NCI-H2171 treated with DMSO at 0.1 percent for 48 hours (cell line): ENCODE measurements around the gene WDR41.
"Not testable (repeated sequence)": the region's sequence is repeated elsewhere in the genome, so short reads cannot be mapped to it uniquely, and the experiment has no call there.

ENCODE experiments used
- DNase-seq: peaks from one replicate; lab custom pipeline; 2025; lab: John Stamatoyannopoulos, UW

The WDR41 gene, protein sequence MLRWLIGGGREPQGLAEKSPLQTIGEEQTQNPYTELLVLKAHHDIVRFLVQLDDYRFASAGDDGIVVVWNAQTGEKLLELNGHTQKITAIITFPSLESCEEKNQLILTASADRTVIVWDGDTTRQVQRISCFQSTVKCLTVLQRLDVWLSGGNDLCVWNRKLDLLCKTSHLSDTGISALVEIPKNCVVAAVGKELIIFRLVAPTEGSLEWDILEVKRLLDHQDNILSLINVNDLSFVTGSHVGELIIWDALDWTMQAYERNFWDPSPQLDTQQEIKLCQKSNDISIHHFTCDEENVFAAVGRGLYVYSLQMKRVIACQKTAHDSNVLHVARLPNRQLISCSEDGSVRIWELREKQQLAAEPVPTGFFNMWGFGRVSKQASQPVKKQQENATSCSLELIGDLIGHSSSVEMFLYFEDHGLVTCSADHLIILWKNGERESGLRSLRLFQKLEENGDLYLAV

DNA sequence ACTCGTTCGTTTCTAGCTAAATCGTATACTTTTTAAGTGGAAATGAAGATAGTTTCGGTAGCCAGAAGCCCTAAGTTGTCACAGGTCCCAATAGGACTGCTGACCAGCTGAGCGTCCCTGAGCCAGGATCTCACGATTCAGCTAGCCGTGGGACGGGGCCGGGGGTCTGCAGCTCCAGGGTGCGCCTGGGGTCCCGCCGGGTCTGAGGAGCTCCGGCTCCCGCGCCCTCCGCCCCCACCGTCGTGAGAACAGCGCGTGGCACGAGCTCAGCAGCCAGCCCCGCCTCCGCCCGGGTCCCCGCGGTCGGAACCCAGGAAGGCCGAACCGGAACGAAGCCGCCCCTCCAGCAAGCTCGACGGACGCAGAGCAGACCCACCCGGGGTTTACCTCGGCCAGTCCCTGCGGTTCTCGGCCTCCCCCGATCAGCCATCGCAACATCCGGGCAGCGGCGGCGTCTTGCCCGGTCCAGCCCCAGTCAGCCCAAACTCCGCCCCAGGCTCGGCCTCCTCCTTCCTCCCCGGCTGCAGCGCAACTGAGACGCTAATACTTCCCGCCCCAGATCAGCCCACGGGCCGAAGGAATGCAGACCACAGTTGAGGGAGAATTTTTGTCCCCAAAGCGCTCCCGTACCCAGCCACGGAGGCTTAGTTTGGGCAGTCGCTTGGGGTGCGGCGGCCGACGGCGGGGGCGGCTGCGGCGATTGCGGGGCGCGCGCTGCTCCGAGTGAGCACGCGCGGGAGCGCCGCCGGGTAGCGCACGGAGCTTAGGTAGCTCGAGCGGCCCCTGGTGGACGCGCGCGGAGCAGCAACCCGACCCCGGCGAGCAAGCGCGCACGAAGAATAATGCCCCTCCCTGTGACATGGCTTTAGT, at the start of gene WDR41:
Gene WDR41, minus strand, starts transcription at position 534 of the 870 bp plus-strand sequence. Its CDS starts 96 bp downstream, at position 438.
- DNase-seq: peak; percentile 67

DNA sequence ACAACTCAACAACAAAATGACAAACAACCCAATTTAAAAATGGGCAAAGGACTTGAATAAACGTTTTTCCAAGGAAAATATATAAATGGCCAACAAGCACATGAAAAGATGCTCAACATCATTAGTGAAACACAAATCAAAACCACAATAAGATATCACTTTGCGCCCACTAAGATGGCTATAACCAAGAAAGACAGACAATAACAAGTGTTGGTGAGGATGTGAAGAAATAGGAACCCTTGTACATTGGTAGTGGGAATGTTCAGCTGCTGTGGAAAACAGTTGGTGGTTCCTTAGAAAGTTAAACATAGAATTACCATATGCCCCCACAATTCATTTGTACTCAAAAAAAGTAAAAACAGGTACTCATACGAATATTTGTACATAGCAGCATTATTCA, 39.2 kb upstream of the WDR41 start:
- no peak for DNase-seq

GRCh38 chr5:77518304-77518703, 26.2 kb upstream of the WDR41 start:
- peak; percentile 17 for DNase-seq

DNA sequence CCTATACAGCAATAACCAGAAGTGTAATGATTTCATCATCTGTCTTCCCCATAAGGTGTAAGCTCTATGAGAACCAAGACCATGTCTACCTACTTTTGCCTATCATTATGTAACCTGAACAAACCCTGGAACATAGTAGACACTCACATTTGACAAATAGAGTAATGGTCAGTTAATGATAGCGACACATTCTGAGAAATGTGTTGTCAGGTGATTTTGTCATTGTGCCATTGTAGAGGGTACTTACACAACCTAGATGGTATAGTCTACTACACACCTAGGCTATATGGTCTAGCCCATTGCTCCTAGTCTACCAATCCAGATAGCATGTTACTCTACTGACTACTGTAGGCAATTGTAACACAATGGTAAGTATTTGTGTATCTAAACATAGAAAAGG, 22.3 kb upstream of the WDR41 start:
- DNase-seq: no peak

DNA sequence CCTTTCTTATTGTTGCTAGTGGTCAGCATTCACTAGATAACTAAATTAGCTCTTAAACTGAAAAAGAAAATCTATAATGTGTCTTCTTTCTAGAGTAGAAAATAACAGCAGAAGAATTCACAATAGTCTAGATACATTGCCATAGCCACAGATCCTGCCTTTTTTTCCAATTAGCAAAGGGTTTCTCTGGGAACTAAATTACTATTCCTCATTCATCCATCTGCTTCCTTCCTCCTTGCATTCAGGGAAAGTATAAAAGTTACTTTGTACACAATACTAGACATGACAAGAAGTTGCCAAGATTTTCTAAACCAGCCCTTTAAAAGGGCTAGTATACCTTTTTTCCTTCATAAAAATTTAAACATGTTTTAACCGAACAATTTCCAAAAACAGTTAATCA, 21.2 kb upstream of the WDR41 start:
- DNase-seq: no peak

DNA sequence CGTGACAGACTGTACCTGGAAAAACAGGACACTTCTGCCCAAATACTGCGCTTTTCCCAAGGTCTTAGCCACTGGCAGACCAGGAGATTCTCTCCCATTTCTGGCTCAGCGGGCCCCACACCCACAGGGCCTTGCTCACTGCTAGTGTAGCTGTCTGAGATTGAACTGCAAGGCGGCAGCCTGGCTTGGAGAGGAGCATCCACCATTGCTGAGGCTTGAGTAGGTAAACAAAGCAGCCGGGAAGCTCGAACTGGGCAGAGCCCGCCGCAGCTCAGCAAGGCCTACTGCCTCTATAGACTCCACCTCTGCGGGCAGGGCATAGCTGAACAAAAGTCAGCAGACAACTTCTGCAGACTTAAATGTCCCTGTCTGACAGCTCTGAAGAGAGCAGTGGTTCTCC, 9.0 kb upstream of the WDR41 start:
- DNase-seq: not testable (repeated sequence)

- DNase-seq: no peak
These were observed 7.9 kb upstream of the WDR41 start for GRCh38 chr5:77499973-77500372.

DNA sequence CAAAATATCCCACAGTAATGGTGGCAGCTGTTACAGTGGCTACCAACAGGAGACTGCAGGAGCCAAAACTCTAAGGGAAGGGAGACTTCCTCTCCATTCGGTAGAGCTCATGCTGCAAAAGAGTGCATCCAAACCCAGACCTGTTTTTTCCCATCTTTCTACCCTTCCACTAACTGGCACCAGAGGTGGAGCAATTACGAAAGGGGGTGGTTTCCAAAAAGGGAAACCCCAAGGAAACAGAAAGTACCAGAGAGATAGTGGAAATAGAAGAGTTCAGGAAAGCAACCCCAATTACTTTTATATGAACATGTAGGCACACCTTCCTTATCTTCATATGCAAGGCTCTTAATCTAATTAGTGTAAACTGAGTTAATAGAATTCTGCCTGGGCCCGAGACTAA, 7.3 kb upstream of the WDR41 start:
- DNase-seq: no peak

- no peak for DNase-seq
These were observed 6.8 kb upstream of the WDR41 start for GRCh38 chr5:77498952-77499351.

DNA sequence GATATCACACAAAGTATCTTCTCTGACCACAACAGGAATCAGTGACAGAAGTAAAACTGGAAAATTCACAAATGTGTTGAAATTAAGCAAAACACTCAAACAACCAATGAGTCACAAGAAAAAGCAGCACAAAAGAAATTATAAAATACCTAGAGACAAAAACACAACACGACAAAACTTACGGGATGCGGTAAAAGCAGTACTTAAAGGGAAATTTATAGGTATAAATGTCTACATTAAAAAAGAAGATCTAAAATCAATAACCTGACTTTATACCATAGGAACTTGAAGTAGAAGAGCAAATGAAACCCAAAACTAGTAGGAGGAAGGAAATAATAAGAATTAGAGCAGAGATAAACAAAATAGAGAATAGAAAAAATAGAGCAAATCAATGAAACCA, 2.8 kb upstream of the WDR41 start:
- no peak for DNase-seq

- no peak for DNase-seq
These were observed 511 bp upstream of the WDR41 start for GRCh38 chr5:77492653-77493000.

- DNase-seq: not testable (repeated sequence)
These were observed 1.3 kb downstream of the WDR41 start for GRCh38 chr5:77490741-77491344.

DNA sequence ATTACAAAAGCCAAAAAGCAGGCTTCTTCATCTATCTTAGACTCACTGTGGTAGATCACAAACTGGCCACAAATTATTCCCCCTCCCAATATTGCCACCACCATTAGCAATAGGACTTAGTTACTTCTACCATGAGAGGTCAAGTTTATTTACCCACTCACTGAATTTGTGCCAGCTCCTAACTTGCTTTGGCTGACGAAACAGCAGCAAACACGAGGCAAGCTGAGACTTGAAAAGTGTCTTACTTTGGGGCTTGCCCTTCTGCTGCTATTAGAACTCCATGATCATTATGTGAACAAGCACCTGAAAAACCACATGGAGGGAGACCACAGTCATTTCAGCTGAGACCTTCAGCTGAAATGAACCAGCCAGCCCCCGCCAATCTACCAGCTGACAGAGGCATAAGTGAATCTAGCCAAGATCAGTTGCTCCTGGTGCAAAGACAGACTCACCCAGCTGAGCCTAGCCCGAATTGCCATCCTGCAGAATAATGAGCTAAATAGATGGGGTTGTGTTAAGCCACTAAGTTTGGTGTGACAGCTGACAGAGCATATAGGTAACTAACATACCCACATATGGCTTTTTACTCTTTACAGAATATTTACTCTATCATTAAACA, 5.7 kb downstream of the WDR41 start:
- peak; percentile 41 for DNase-seq

GRCh38 chr5:77483682-77484081, 8.4 kb downstream of the WDR41 start:
- no peak for DNase-seq

GRCh38 chr5:77475041-77475440, 17.1 kb downstream of the WDR41 start:
- DNase-seq: not testable (repeated sequence)

DNA sequence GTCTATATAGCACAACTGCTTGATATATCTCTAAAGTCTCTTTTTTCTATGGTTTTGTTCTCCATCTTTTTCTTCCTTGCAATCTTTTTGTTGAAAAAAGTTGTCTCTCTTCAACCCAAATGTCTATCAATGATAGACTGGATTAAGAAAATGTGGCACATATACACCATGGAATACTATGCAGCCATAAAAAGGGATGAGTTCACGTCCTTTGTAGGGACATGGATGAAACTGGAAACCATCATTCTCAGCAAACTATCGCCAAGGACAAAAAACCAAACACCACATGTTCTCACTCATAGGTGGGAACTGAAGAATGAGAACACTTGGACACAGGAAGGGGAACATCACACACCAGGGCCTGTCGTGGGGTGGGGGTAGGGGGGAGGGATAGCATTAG, 23.2 kb downstream of the WDR41 start:
- not testable (repeated sequence) for DNase-seq

- DNase-seq: no peak
These were observed 28.2 kb downstream of the WDR41 start for GRCh38 chr5:77463905-77464304.

GRCh38 chr5:77461287-77461686, 30.8 kb downstream of the WDR41 start:
- no peak for DNase-seq

DNA sequence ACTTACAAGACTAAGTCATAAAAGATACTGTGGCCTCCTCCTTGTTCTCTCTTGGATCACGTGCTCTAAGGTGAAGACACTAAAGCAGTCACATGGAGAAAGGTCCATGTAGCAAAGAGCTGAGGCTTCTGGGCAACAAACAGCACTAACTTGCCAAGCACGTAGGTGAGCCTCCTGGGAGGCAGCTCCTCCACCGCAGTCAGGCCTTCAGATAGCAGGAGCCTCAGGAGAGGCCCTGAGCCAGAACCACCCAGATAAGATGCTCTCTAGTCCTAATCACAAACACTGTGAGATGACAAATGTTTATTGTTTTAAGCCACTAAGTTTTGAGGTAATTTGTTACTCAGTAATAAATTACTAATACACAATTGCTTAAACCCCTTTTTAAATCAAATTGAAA, 38.0 kb downstream of the WDR41 start:
- DNase-seq: no peak

- DNase-seq: no peak
These were observed 39.8 kb downstream of the WDR41 start for GRCh38 chr5:77452351-77452750.

DNA sequence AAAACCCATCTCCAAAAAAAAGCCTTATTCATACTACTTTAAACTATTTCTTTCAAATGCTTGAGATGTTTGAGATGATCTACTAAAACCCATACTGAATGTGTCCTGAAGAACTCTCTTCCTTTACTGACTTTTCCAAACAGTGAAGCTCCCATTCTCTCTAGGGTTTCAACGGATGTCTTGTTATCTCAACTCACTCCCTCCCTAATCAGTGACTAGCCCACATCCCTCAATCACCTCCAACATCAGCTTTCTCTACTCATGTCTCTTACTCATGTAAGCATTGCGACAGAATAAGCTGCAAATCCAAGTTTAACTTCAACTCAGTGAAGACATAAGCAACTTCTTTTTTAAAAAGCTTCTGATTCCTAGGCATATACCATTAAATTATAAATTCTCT, 42.1 kb downstream of the WDR41 start:
- no peak for DNase-seq

DNA sequence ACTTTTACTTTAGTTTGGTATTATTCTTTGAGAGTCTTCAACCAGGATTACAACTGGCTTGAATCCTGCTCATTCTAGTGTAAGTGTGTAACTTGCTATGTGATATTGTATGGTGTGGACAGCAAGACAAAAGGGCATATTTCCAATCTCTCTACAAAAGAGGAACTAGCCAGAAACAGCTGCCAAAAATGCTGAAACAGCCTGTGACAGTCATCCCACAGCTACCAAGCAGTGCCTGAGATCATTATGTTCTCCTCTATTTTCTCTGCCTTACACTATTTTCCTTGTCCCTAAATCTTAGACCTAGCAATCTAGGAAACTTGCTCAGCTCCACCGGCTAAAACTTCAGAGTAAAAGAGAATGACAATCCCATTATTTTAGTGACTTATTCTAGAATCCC, 42.8 kb downstream of the WDR41 start:
- DNase-seq: no peak
